ENCODE results near the gene NTN3.

Gene NTN3

DNA sequence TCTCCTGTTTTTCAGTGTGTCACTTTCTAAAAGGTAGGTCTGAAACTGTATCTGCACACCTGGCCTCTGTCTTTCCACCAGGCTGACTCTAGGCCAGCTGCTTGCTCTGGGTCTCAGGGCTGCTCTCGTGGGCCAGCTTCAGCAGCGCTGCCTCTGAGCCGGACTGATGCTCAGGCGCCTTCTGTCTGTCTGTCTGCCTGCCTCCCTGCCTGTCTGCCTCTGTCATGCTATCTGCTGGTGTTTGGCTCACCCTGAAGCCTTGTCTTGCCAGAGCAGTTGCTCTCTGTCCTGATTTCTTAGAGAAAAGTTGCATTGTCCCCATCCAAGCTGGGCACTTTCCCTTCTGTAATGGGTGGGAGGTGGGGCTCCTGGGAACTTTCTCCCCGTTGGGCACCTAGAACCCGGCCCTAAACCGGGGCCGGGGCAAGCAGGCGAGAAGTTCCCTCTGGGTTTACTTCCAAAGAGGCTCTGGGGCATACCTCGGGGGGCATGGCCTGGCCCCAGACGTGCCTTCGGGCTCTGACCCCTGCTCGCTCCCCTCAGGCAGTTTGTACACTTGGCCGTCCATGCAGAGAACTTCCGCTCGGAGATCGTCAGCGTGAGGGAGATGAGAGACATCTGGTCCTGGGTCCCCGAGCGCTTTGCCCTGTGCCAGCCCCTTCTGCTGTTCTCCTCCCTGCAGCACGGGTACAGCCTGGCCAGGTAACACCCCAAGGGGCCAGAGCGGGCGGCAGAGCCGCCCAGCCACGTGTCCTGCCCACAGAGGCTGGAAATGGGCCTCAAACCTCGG is 26.8 kb downstream of the NTN3 start:
- DNase-seq = no peak

DNA sequence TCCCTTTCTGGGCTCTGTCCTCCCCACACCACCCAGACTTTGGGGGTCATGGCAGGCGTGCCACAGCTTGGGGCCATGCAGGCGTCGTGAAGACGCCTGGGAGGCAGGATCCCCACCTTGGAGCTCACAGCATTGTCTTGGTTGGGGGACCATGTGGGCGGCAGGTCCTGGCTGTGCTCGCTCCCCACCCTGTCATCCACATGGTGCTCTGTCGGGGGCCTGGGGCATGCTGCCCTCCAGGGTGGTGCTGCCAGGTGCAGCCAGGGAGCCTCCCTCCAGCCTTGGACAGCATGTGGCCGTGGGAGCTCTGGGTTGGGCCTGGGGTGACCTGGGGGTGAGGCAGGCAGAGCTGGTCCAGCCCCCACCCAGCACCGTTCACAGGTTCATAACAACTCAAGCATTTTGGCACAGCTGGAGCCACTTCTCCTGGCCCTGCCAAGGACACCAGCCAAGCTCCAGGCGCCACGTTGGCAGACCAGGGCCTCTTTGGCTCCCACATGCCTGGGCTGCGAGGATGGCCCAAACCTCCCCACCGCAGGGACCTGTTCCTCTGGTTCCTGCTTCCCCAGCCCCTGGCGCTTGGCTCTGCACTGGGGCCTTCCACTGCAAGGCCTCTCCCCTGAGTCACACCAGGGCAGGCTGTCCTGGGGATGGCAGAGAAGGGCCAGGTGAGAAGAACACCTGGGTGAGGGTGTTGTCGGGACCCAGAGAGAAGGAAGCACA is 27.6 kb downstream of the NTN3 start:
- DNase-seq = no peak

DNA sequence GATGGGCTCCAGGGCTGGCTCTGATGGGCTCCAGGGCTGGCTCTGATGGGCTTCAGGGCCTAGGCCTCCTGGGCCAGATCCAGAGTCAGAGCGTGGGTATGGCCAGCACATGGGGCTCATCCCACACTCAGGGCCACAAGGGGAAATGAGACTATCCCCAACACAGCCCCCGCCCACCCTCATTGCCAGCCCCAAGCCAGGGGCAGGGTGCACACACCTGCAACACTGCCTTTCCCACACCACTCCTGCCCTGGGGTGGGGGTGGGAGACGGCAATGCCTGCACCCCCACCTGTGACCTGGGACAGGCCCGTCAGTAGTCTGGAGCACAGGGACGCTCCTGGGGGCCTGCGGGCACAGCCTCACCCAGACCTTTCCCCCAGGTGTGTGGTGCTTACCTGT is 28.4 kb downstream of the NTN3 start:
- DNase-seq = no peak

DNA sequence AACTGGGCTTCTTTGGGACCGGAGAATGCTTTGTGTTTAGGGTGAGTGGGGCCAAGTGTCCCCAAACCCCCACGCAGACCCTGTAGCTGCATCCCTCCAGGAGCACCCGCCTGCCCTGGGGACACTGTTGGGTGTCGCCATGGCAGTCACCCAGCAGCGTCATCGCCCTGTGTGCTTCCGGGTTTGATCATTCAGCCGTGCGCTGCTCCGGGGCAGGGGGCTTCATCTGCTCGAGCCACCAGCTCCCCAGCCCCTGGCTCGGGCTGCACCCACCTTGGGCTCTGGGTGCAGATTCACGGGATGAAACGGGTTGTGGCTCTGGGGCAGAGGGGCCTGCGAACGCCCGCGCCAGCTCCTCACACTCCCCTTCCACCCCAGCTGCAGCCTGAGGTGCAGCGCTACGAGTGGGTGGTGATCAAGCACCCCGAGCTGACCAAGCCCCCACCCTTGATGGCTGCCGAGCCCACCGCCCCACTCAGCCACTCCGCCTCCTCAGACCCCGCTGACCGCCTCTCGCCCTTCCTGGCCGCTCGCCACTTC is 28.9 kb downstream of the NTN3 start:
- no peak for DNase-seq

DNA sequence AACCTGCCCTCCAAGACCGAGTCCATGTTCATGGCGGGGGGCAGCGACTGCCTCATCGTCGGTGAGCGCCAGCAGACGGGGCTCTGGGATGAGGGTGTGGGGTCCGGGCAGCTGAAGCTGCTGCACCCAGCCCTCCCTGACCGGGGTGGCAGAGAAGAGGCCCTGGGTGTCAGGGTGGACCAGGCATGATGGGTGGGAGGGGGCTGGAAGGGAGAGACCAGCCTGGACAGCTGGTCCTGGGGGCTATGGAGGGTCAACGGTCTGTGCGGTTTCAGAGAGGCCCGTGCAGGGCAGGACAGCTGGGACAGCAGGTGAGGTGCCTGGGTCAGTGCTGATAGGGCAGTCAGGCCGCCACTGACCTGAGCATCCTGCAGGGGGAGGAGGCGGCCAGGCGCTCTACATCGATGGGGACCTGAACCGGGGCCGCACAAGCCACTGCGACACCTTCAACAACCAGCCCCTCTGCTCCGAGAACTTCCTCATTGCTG is 29.4 kb downstream of the NTN3 start:
- DNase-seq = no peak

DNA sequence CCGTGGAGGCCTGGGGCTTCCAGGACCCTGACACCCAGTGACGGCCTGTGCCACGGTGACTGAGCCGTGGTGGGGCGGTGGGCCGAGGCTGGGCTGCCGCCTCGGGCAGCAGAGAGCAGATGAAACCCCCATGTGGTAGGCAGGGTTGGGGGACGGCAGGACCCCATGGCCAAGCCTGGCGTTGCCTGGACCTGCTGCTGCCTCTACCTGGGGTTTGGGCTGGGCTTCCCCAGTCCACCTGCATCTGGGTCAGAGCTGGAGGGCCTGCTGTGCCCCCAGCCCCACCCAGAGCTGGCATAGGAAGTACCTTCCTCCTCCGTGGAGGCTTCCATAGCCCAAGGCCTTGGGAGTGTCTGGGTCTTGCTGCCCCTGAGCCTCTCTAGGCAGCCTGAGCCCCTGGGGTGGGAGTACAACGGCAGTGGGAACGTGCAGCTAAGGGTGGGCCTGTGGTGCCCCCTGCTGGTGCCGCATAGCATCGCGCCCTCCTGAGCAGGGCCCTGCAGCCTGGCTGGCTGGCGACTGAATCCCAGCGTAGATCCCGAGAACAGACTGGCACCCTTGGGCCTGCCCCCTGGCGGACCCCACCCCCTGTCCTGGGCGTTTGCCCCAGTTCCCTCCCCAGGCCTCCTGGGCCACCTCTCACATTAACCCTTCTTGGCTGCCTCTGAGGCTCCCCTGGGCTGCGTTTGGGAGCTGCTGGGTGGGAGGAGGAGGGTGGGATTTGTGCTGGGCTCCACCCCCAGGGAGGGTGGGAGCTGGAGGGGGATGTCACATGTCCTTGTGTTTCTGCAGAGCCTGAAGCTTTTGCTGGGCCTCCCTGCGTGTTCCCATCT is 30.0 kb downstream of the NTN3 start:
- peak; percentile 58 for DNase-seq

DNA sequence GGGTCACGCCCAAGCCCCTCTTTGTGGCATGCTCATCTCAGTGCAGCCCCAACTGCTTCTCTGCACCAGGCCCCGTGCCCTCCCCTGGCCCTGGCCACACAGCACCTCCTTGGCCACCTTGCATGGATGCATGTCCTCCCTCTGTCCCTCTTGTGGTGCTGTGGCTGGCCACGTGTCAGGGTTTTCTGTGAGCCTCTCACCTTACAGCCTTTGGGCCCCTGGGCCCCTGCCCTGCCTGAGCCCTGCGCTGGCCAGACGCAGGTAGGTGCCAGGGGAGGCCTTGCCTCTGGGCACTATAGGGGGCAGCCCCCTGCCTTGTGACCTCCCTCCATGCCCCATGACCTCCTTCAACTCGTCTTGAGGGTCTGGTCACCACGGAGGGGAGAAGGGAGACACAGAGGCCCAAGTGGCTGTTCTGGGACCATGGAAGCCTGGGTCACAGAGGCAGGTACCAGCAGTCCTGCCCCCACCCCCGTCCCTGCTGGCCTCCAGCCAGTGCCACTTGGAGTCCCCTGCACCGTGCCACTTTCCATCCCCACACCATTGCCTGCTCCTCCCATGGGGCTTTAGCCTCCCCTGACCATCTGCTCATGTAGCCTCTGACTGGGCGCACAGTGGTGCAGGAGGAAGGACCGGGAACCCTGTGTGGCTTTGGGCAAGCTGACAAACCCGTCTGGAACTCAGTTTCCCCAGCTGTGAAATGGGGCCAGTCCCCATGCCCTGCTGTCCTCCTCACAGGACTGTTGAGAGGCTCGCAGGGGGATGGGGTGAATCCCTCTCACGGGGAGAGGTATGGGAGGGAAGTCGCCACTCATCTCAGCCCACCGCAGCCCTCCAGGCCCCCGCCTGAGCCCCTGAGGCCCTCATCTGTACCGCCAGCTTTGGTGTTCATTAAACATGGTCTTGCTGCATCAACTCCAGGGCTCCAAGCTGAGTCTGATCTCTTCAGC is 31.1 kb downstream of the NTN3 start:
- no peak for DNase-seq

DNA sequence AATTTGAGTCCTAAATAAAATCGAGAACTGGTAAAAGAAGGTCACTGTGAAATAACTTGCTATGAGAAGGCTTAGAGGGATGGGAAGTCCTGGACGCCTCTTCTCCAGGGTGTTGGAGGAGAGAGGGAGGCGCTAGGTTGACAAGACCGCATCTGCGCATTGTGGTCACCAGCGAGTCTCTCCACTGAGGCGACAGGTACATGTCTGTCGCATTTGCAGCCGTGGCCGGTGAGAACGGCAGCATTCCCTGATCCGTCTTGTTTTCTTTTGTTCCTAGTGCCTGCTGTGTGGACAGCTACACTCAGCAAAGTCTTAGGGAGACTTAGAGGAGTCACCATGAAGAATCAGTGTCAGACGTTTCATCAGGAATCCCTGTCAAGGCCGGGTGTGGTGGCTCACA is 34.6 kb downstream of the NTN3 start:
- no peak for DNase-seq

DNA sequence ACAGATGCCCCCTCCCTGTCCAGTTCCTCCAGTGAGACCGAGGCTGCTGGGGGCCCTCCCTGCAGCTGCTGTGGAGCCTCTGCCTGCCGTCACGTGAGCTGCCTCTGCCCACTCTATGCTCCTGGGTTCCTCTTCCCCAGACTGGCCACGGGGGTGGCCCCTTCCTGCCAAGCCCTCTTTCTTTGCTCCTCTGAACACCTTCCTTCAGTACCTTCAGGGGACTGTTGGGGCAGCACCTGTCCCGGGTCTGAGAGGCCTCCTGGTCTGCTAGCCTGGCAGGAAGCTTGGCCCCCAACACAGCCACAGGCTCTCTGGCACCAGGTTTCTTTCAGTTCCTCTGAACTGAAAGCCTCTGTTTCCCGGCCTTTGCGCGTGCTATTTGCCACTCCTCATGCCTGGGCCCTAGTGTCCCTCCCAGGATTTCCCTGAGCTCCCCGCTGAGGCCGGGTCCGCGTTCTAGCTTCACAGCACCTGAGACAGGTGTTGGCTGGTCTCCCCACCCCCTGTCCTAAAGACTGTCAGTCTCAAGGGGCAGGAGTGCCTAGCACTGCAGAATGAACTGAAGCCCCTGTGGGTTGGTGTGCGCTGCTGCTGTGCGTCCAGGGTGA is 36.1 kb downstream of the NTN3 start:
- no peak for DNase-seq

DNA sequence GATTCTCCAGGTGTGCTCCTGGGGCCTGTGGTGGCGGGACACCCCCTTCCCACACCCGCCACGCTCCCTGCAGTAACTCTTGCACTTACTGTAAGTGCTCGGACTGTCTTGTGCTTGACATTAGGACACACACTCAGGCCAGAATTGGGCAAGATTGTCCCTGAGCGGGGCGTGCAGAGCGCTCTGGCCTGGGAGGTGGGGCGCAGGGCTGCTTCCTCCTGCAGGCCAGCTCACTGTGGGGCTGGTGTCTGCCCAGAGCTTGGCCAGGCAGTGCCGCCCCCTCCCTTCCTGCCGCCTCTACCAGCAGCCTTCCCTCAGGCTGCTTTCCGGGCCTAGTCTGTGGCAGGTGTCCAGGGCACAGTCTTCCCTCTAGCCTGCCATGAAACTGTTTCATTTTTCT is 36.6 kb downstream of the NTN3 start:
- DNase-seq = no peak

DNA sequence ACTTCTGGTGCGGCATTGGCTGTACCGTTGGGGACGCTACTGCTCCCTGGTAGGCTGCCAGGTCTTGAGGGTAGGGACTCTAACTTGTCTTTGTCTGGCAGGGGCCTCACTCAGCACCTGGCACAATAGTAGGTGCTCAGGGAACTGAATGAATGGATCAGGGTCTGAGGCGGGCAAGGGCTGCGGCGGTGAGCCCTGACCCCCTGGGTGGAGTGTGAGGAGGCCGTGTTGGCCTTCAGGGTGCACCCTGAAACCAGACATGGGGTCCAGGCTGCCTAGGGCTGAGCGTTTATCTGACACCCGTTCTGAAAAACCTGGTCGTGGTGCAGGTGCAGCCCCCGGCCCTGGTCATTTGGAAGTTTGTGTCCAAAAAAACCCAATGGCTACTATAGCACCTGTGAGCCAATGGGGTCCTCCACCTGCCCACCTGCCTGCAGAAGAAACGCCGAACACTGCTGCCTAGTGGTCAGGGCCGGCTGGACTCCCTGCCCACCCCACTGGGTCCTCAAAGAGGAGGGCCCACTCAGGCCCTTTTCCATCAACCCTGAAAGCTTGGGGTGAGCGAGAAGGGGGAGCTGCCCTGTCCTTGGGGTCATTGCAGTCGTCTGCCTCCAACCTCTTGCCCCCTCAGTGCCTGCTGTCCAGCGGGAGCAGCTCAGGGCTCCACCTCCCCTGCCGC is 37.8 kb downstream of the NTN3 start:
- no peak for DNase-seq

DNA sequence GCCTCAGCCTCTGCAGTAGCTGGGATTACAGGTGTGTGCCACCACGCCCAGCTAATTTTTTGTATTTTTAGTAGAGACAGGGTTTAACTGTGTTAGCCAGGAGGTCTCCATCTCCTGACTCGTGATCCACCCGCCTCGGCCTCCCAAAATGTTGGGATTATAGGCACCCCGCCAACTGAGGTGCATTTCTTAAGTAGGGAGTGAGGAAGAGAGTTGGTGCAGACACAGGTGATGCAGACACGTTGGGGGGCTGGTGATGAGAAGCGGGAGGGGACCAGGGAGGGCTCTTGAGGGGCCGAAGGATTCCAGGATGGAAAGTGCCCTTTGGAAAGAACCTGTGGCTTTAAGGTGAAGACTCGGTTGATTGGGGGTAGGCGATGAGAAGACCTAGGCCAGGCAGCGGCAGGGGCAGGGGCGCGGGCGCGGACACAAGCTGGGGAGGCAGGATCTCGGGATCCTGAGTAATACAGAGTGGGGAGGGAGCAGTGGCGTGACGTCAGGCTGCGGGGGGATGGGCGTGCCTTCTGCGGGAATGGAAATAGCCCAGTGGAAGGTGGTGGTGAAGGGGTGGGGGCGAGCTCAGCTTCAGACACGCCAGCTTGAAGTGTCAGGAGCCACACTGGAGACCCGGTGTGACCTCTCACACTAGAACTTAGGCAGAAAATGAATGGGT is 40.2 kb downstream of the NTN3 start:
- DNase-seq = no peak

DNA sequence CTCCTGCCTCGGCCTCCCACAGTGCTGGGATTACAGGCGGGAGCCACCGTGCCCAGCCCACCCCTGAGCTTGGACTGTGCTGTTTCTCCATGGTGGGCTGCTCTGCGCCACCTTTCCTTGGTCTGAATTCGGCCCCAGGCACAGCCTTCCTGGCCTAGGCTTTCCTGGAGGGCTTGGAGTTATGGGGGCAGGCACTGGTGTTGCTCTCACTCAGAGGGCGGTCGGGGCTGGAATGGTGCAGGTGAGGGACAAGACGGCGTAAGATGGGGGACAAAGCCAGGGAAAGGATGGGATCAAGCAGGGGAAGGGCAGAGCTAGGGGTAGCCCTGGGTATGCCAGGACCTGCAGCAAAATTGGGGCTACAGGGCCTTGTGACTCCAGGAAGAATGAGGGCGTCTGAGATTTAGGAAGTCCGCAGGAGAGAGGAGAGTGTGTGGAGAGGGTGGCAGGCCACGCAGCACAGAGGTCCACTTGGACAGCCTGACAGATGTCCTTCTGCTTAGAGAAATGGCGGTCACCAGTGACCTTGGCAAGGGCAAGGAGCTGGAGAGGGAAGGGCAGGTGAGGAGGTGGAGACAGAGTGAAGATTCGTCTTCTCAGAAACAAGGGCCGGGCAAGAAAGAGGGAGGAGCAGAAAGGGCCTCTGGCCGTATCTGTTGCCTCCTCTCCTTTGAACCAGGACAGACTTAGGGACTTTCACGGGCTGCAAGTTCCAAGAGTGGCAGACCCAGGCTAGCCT is 41.1 kb downstream of the NTN3 start:
- no peak for DNase-seq

DNA sequence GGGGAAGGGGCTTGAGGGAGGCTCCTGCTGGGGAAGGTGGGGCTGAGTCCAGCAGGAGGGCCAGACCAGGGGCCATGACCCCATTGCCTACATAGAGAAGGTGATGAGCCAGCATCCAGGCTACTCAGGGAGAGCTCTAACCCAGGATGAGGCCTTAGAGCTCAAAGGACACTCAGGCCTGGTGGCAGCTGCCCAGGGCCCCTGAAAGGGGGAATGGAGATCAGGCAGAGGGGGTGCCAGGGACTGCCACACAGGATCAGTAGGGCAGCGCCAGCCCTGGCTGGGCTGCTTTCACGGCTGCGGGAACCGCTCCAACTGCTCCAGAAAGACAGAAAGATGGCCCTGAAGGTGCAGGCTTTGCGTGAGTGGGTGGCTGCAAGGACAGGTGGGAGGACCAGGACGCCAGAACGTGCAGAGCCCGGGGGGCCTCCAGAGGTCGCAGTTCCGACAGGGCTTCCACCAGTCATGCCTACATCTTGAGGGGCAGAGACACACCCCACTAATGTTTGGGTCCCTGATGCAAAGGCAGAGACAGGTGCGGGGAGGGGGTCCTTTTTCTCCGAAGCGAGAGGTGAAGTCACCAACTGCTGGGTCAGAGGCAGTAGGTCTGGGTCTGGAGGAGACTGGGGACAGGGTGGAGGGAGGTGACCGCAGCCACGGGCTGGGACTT is 41.8 kb downstream of the NTN3 start:
- no peak for DNase-seq

DNA sequence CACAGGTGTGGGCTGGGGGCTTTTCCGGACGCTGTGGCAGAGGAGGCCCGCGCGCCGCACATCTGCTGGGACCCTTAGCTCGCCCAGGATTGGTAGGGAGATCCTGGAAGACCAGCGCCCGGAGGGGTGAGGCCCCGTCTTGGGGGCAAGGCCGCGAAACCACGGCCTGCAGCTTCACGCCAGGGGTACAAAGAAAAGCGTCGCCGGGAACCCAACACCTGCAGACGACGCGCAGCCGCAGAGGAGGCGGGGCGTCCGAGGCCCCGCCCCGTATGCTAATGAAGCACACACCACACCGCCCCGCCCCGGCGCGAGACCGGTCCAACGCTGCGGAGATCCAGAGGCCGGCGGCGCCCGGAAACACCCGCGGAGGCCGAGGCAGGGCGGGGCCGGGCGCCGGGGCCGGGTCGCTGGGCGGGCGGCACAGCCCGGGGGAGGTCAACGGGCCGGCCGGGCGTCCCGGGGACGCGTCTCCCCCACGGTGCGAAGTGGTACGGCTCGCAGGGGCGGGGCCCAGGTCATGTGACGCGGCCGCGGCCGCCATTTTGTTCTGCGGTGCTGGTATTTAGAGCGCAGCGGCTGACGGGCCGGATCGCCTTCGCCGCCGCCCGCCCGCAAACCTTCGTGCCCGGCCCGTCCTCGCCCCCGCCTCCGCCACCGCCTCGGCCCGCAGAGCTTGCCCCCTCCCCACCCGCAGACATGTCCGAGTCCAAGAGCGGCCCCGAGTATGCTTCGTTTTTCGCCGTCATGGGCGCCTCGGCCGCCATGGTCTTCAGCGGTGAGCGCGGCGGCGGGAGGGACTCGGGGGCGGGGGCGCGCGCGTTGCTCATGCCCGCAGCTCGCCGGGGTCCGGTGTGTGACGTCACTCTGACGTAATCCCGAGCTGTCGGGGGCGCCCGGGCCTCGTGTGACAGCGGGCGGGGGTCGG is 42.6 kb downstream of the NTN3 start, which contains the start of gene ATP6V0C:
TSS of gene ATP6V0C (plus strand) at position 548 of the 928 bp plus-strand sequence. CDS start at position 700, 152 bp downstream.
- DNase-seq = peak; percentile 68

DNA sequence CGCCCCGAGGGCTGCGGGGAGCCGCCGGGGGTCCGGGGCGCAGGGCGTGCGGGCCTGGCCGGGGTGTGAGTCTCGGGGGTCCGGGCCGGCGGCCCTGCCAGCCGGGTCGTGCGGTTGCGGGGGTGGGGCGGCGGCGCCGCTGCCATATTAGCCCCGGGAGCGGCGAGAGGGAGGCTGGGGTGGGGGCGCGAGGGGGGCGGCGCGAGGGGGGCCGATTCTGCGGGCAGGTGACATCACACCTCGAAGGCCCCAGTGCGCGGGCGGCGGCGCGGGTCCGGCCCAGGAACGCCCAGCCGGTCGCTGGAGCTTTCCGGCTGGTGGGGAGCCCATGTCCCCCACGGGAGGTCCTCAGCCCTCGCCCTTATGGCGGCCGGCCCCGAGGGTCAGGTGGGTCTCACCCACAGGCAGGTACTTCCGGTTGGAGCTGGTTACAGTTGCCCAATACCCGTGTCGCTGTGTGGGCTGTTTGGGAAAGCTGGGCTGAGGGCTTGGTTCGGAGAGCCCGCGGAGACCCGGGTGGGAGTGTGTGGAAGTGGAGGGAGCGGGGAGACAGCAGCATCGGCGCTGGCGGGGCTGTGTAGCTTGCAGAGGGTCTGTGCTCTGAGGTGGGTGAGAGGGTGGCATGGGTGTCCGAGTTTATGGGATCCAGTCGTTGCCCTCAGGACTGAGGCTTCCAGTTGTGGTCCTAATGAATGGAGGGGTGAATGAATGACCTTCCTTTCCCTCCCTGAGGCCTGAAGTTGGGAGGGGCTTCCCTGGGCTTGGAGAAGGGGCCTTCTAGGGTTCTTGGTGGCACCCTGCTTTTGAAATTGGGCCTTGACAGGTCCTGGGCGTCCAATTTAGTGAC is 43.5 kb downstream of the NTN3 start:
- DNase-seq = no peak

Data from NCI-H1105 (cell line).